Measurements from ENCODE around the gene SH3BP4.

Gene SH3BP4

DNA sequence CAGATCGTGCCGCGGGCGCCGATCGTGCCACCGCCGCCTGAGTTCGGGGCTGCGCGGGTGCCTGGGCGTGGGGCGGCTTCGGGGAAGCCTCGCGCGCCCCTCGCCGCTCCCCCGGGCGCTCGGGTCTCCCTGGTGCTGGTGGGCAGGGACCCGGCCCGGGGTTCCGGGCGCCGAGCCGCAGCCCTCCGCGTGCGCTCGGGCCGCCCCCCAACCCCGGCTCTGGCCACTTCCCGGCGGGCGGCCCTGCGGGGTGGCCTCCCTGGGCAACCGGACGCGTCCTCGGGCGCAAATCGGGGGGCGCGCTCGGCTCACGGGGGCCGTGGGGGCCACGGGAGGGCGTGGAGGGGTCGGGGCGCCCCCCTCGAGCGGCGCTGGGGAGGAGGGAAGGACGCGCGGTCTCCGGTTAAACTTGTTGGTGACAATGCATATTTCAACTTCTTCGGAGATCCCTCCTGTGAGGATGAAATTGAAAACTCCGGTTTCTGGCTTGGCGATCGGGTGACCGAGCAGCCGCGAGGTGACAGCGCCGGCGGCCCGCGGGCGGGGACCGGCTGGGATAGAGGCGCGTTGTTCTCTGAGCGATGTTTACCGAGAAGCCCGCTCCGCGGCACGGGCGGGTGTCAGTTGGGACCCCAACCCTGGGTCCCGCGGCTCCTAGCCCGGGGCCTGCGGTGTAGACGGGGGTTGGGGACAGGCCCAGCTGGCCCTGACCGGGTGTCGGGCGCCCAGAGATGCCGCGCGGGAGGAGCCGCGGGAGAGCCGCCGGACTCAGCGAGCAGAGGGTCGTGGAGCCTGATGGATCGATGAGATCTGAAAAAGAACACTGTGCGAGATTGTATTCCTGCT lies 676 bp downstream of the SH3BP4 start:
- DNase-seq (ENCODE audit: low read depth): no peak
- TF ChIP-seq, protein P1, sequence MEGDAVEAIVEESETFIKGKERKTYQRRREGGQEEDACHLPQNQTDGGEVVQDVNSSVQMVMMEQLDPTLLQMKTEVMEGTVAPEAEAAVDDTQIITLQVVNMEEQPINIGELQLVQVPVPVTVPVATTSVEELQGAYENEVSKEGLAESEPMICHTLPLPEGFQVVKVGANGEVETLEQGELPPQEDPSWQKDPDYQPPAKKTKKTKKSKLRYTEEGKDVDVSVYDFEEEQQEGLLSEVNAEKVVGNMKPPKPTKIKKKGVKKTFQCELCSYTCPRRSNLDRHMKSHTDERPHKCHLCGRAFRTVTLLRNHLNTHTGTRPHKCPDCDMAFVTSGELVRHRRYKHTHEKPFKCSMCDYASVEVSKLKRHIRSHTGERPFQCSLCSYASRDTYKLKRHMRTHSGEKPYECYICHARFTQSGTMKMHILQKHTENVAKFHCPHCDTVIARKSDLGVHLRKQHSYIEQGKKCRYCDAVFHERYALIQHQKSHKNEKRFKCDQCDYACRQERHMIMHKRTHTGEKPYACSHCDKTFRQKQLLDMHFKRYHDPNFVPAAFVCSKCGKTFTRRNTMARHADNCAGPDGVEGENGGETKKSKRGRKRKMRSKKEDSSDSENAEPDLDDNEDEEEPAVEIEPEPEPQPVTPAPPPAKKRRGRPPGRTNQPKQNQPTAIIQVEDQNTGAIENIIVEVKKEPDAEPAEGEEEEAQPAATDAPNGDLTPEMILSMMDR (IDR thresholded peaks at IDR 0.05; ENCODE audit: low read depth, low read length, missing control alignments): no peak
- no peak overlapping the region for H3K4me3 ChIP-seq (ENCODE audit: low read depth, low read length)

DNA sequence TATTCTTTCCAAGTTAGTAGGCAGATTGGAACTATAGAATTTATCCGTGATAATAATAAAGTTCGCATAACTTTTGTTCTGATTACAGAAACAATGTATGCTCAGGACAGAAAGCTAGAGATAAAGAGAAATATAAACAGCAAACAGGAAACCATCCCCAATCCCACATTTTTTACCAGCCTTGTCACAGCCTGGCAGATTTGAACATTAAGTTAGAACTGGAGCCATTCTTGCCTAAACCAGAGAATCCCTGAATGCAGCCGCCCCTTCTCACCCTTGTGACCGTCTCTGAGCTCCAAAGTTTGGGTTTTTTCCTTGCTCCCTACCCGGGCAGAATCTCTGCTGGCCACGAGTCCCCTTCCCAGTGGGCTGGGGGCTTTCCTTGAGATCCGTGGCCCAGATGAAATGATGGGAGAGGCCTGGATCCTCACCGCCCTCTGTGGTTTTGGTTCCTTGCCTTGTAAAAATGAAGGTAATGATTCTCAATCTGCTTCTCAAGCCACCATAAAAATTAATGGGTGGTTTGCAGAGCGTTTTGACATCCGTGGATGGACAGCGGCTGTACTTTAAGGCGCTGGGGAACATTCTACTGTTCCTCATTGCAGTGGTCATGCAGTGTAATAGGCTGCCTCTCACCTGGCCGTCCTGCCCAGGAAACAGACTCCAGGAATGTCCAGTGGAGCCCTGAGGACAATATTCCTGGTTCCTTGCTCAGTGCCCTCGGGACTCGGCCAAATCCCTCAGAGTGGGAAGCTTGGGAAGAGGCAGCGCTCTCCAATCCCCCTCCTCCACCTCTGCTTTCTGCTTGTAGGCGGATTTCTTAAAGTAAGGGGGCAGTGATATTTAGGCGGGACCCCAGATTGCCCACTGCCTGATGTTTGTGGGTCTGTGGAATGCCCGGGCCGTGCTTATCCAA lies 1.6 kb downstream of the SH3BP4 start:
- DNase-seq (ENCODE audit: low read depth): no peak
- no peak overlapping the region for H3K4me3 ChIP-seq (ENCODE audit: low read depth, low read length)
- TF ChIP-seq, protein P1 (IDR thresholded peaks at IDR 0.05; ENCODE audit: low read depth, low read length, missing control alignments): no peak

DNA sequence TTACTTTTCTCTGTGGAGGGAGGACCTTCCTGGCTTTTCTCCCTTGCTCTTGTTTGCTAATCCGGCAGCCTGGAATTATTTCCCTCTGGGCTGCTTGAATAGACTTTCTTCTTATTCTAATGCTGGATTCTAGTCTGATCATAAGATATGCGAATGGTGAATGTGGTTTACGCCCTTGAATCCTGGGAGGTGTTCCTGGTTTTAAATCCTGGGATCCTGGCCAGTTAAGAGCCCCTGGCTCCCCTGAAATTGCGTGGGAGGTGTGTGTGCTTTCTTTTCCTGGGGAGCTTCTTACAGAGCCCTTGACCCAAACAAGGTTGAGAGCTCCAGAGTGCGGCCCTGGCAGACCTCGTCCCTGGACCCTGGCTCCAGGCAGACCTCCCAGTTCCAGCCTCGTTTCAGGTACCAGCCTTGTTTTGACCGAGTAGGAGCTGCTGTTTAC lies 2.8 kb downstream of the SH3BP4 start:
- H3K4me3 ChIP-seq (ENCODE audit: low read depth, low read length): no peak overlapping the region
- no peak for DNase-seq (ENCODE audit: low read depth)
- TF ChIP-seq, protein P1 (IDR thresholded peaks at IDR 0.05; ENCODE audit: low read depth, low read length, missing control alignments): no peak

DNA sequence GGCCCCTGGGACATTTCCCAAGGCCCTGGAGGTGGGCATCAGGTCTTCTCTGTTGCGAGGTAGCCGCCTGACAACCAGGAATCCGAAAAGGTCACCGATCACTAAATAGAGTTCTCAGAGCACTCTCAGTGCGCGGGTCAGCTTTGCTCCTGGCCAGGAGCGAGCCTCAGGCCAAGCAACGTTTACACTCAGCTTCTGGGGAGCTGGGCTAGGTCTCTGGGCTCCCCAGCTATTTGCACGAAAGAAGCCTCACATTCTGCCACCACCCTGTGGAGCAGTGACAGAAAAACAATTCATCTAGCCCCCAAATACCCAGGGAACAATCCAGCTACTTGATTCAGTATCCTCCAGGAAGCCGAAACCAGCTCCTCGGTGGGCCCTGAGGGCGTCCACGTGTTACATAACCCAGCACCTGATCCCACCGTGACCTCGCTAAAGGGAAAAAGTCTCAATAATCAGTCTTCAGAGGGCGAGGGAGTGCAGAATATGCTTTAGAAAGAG lies 3.3 kb downstream of the SH3BP4 start:
- TF ChIP-seq, protein P1 (IDR thresholded peaks at IDR 0.05; ENCODE audit: low read depth, low read length, missing control alignments): no peak
- DNase-seq (ENCODE audit: low read depth): no peak
- H3K4me3 ChIP-seq (ENCODE audit: low read depth, low read length): no peak overlapping the region

DNA sequence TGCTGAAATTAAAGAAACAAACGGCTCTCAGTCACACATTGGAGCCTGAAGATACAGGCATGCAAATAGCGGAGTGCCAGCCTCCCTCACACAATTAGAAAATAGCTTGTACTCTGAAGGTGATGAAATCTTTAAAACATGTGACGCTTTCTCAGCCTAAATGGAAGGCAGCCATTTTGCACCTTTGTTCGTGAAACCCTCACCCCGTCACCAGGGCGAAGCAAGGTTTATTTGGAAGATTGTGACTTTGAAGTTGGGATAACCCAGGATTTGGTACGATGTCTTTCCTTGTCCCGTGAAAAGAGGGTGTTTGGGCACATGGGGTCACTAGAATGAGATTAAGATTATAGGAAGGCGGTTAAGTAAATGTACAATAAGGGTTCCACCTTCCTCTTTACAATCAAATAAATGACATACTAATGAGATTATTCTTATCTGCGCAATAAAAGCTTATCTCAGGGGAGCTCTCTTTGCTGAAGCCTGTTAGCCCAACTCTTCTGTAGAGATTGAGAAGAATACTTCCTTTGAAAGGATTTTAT lies 4.2 kb downstream of the SH3BP4 start:
- no peak overlapping the region for H3K4me3 ChIP-seq (ENCODE audit: low read depth, low read length)
- no peak for DNase-seq (ENCODE audit: low read depth)

DNA sequence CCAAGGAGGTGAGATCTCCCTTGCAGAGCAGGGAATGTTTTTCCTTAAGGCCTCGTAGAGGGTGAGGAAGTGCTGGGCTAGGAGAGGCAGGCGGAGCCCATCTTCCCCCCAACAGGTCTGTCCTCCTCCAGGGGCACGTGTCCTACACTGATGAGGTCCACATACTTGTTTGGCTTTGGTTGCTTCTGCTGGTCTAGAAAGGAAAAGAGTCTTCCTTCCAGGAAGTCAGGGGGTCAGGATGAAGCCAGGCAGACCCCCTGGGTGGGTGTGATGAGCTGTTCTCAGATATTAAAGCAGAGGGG lies 6.0 kb downstream of the SH3BP4 start:
- no peak for DNase-seq (ENCODE audit: low read depth)
- no peak overlapping the region for H3K4me3 ChIP-seq (ENCODE audit: low read depth, low read length)
- TF ChIP-seq, protein P1 (IDR thresholded peaks at IDR 0.05; ENCODE audit: low read depth, low read length, missing control alignments): no peak

More for the DNA sequence above, 4.2 kb downstream of the SH3BP4 start:
- TF ChIP-seq, protein P1 (IDR thresholded peaks at IDR 0.05; ENCODE audit: low read depth, low read length, missing control alignments): no peak

All from GM12864 (cell line).